Sigmoid colon (tissue), 7 donors: ENCODE measurements around the gene CYP46A1. TPM values are rescaled to one million over a fixed set of nuclear protein-coding genes. Genes with fewer than 3 reads are reported as not detected.
"Not testable (repeated sequence)": the region's sequence is repeated elsewhere in the genome, so short reads cannot be mapped to it uniquely, and the experiment has no call there.

Source experiments
- DNase-seq: peaks from one replicate; pipeline ENCODE4 v3.0.0-alpha.2; 2019
- H3K27ac ChIP-seq, 4 donors: fragments of 200-600 bp; sonication (generic); one replicate each; pipeline ENCODE4 v1.5.1; 2016 to 2019; ENCODE audit warnings: mild to moderate bottlenecking in 1 of 4
- H3K27me3 ChIP-seq, 3 donors: fragments of 200-600 bp; sonication (generic); one replicate each; pipeline ENCODE4 v1.5.1; 2019; ENCODE audit warnings: mild to moderate bottlenecking in 1 of 3
- H3K36me3 ChIP-seq, 4 donors: fragments of 200-600 bp; sonication (generic); one replicate each; pipeline ENCODE4 v1.5.1; 2016 to 2019
- H3K4me1 ChIP-seq, 4 donors: fragments of 200-600 bp; sonication (generic); one replicate each; pipeline ENCODE4 v1.5.1; 2017 to 2019
- H3K4me3 ChIP-seq, 4 donors: fragments of 200-600 bp; sonication (generic); one replicate each; pipeline ENCODE4 v1.5.1; 2017 to 2019; ENCODE audit warnings: mild to moderate bottlenecking in 2 of 4, moderate library complexity in 1 of 4
- H3K9me3 ChIP-seq, 4 donors: fragments of 200-600 bp in 3 of 4; sonication (generic) in 3 of 4; one replicate each; pipeline versions ENCODE4 v1.5.1 to v1.6.1; 2013 to 2019
- CTCF ChIP-seq, 4 experiments: fragments of 450-650 bp in 3 of 4; fragments of 200-600 bp in 1 of 4; IDR thresholded peaks; one replicate each; pipeline ENCODE4 v1.5.1; 2016 to 2019; ENCODE audit warnings: antibody characterized with exemption in 4 of 4, mild to moderate bottlenecking in 3 of 4, moderate library complexity in 2 of 4
- EP300 ChIP-seq, 4 donors: sonication (generic); formaldehyde crosslinking; IDR thresholded peaks; one replicate each; pipeline ENCODE4 v1.6.1; 2017; ENCODE audit warnings: antibody characterized with exemption in 4 of 4
- POLR2A ChIP-seq, 2 donors: fragments of 450-650 bp; IDR thresholded peaks; one replicate each; pipeline ENCODE4 v1.6.1; 2016; ENCODE audit warnings: antibody characterized with exemption in 2 of 2, mild to moderate bottlenecking in 2 of 2, moderate library complexity in 2 of 2
- POLR2AphosphoS5 ChIP-seq, 4 donors: sonication (generic); formaldehyde crosslinking; IDR thresholded peaks; one replicate each; pipeline ENCODE4 v1.6.1; 2017; ENCODE audit warnings: antibody characterized with exemption in 4 of 4
- WGBS, 2 donors: extraction: QIAGEN DNeasy Blood & Tissue Kit; methylation state at CpG; one replicate each; pipeline ENCODE4 v1.1.7; 2013; 5-methylcytosine and 5-hydroxymethylcytosine counted together
- intact Hi-C: fragments of 100-400 bp; cut with DNase I; formaldehyde crosslinking; loops from one replicate; pipeline ENCODE4 v1.15.1; 2023
- polyA plus RNA-seq, 3 donors: library from polyadenylated mRNA; stranded (reverse); fragments of 200-250 nt; gene quantifications; one replicate each; pipeline ENCODE4 v1.2.3, GENCODE V29; 2013
- total RNA-seq, 4 donors: library from RNA; depleted of rRNA; stranded (reverse); fragments of >200 nt; gene quantifications; one replicate each; pipeline ENCODE4 v1.1.0, GENCODE V29; 2016
- donor health status: healthy with polysubstance abuse.
- donor health status: Bipolar disorder and iron deficiency.
- donor health status: healthy.

The CYP46A1 gene
- total and polyA plus RNA-seq, 7 donors: under 0.01 to 2.0 (median 0.84) TPM; not detected in 1

GRCh38 chr14:99760817-99761216, 76.7 kb downstream of the CYP46A1 start:
- TF ChIP-seq EP300 (IDR thresholded peaks at IDR 0.05): peak in 2 of 4 donors; percentile 38 to 66
- no peak for TF ChIP-seq CTCF (IDR thresholded peaks at IDR 0.05)
- TF ChIP-seq POLR2AphosphoS5 (IDR thresholded peaks at IDR 0.05): peak; percentile 43 to 86 (median 72)
- TF ChIP-seq POLR2A (IDR thresholded peaks at IDR 0.05): no peak
- DNase-seq: peak; percentile 78
- H3K9me3 ChIP-seq: no peaks in the 10 kb centered on the region
- H3K4me3 ChIP-seq: no peak overlapping the region
- peaks cover 0 to 57% (median 56%) of the 10 kb centered on the region in 4 donors for H3K4me1 ChIP-seq
- peak overlapping the region; percentile 34 to 92 (median 82) for H3K27ac ChIP-seq
- H3K27me3 ChIP-seq: no peaks in the 10 kb centered on the region
- 75 to 86% methylated on average over 5 of the region's 5 CpGs for WGBS, 2 donors
- intact Hi-C loops: loop anchor here (2.0 kb wide), 1 partner anchor 26 kb away; no protein-coding TSS in a partner anchor
- H3K36me3 ChIP-seq: no peaks in the 10 kb centered on the region

DNA sequence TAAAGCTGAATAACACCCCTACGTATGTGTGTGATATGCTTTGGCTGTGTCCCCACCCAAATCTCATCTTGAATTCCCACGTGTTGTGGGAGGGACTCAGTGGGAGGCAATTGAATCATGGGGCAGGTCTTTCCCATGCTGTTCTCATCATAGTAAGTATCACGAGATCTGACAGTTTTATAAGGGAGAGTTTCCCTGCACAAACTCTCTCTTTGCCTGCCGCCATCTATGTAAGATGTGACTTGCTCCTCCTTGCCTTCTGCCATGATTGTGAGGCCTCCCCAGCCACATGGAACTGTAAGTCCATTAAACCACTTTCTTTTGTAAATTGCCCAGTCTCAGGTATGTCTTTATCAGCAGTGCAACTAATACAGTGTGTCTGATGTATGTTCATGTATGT, 78.8 kb downstream of the CYP46A1 start:
- WGBS, 2 donors: 64 to 87% methylated on average over 4 of the region's 4 CpGs

GRCh38 chr14:99763527-99764221, 79.6 kb downstream of the CYP46A1 start:
- intact Hi-C loops: no loop called here
- DNase-seq: peak; percentile 55
- Histone ChIP-seq H3K36me3 (no peaks in the 10 kb centered on the region), H3K9me3 (no peaks in the 10 kb centered on the region), H3K4me3 (no peak overlapping the region), H3K27ac (peak overlapping the region in 1 of 4 donors; percentile 4), H3K27me3 (no peaks in the 10 kb centered on the region), H3K4me1 (peaks cover 0 to 58% (median 45%) of the 10 kb centered on the region in 4 donors)
- no peak for TF ChIP-seq CTCF (IDR thresholded peaks at IDR 0.05)
- no peak for TF ChIP-seq POLR2A (IDR thresholded peaks at IDR 0.05)
- no peak for TF ChIP-seq EP300 (IDR thresholded peaks at IDR 0.05)
- no peak for TF ChIP-seq POLR2AphosphoS5 (IDR thresholded peaks at IDR 0.05)
- WGBS, 2 donors: 77 to 88% methylated on average over 13 of the region's 13 CpGs

More for the DNA sequence above, 78.8 kb downstream of the CYP46A1 start:
- Histone ChIP-seq H3K4me1 (peaks cover 0 to 58% (median 50%) of the 10 kb centered on the region in 4 donors), H3K27ac (peak overlapping the region in 1 of 4 donors; percentile 85)
- H3K4me3 ChIP-seq, H3K9me3 ChIP-seq, H3K27me3 ChIP-seq, DNase-seq, H3K36me3 ChIP-seq, intact Hi-C loops: not testable (repeated sequence)

DNA sequence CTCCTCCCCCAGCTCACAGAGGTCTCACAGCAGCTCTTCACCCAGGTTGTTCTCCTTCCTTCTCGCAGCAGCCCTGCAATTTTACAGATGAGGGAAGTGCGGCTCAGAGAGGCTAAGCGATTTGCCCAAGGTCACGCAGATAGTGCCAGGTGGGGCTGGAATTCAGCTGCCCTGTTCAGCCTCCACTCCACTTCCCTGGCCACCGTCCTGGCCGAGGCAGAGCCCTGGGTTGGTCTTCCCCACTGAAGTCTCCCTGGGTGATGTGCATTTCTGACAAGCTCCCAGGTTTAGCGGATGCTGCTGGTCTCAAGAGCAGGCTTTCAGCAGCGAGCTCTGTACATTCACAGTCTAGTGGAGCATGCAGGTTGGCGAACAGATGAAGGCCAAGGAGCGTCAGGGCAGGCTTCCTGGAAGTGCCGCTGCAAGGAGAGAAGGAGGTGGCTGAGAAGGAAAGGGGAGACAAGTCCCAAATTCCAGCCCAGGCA, 80.2 kb downstream of the CYP46A1 start:
- Histone ChIP-seq H3K36me3 (no peaks in the 10 kb centered on the region), H3K4me3 (no peak overlapping the region), H3K4me1 (peaks cover 0 to 53% (median 39%) of the 10 kb centered on the region in 4 donors), H3K9me3 (no peaks in the 10 kb centered on the region), H3K27me3 (no peaks in the 10 kb centered on the region), H3K27ac (peak overlapping the region in 2 of 4 donors; percentile 4 to 21)
- TF ChIP-seq POLR2A (IDR thresholded peaks at IDR 0.05): no peak
- TF ChIP-seq POLR2AphosphoS5 (IDR thresholded peaks at IDR 0.05): no peak
- TF ChIP-seq EP300 (IDR thresholded peaks at IDR 0.05): no peak
- TF ChIP-seq CTCF (IDR thresholded peaks at IDR 0.05): no peak
- intact Hi-C loops: no loop called here
- peak; percentile 43 for DNase-seq
- 77 to 88% methylated on average over 11 of the region's 11 CpGs for WGBS, 2 donors

DNA sequence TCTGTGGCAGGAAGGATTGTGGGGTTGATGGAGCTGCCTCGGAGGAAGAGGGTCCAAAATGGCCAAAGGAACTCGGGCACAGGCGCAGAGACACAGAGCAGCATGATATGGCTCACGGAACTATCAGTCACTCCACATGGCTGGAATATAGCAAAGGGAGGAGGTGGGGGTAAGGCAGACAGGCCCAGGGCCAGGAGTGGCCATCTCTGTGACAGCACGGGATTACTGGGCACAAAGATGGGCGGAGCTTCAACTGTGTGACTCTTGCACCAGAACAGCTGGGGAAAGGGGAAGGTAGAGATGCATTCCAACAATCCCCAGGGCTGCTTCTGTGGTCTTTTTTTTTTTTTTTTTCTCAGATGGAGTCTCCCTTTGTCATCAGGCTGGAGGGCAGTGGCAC, 84.3 kb downstream of the CYP46A1 start:
- intact Hi-C loops: no loop called here
- Histone ChIP-seq H3K9me3 (no peaks in the 10 kb centered on the region), H3K4me1 (peaks cover 0 to 42% (median 34%) of the 10 kb centered on the region in 4 donors), H3K36me3 (no peaks in the 10 kb centered on the region), H3K27ac (peak overlapping the region; percentile 58 to 81 (median 78)), H3K4me3 (no peak overlapping the region), H3K27me3 (no peaks in the 10 kb centered on the region)
- 76 to 83% methylated on average over 6 of the region's 6 CpGs for WGBS, 2 donors
- peak; percentile 67 for DNase-seq
- no peak for TF ChIP-seq POLR2AphosphoS5 (IDR thresholded peaks at IDR 0.05)
- no peak for TF ChIP-seq EP300 (IDR thresholded peaks at IDR 0.05)
- no peak for TF ChIP-seq POLR2A (IDR thresholded peaks at IDR 0.05)
- no peak for TF ChIP-seq CTCF (IDR thresholded peaks at IDR 0.05)
